CD4-positive, alpha-beta T cell treated with Interleukin-17A for 4 hours (primary cell): ENCODE data around the gene PDE4D.

Experiments
- DNase-seq: peaks from one replicate; pipeline ENCODE4 v3.0.0-alpha.2; 2020; ENCODE audit warnings: mixed read lengths

Gene PDE4D

DNA sequence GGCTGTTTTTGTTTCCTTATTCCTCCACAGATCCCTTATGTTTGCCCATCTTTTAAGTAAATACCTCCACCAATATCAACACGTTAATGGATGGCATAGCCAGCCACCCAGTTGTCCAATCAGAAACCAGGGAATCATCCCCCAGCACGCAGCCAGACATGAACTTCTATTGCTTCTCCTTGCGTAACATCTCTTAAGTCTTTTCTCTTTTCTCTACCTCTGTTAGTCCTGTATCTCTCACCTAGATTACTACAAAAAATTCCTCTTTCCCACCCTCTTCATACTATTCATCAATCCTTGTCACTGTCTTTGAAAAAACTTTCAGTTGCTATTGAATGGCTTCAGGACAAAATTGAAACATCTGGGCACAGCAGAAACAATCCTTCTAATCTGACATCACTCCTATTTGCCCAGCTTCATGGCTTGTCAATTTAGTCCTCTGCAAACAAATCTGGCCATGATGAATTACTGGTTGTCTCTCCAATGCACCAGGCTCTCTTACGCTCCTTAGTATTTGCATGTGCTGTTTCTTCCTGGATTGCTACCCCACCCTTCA, 961.4 kb downstream of the PDE4D start:
- DNase-seq: no peak

DNA sequence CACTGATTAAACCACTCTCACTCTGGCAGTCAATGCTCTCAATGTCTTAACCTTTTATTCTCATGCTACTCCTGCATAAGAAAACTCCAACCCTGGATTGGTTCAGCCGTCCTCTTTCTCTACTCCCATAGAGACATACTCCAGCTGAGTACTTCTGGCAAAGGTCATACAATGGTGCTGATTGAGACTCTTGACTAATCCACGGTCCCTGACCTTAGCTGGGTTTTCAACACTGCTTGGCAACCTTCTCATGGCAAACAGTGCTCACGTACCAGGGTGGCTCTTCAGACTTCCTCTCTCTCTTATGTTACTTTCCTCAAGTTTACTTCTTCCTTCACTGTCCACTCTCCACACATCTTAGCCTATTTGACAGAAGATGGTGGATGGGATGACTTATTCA, 963.0 kb downstream of the PDE4D start:
- no peak for DNase-seq

DNA sequence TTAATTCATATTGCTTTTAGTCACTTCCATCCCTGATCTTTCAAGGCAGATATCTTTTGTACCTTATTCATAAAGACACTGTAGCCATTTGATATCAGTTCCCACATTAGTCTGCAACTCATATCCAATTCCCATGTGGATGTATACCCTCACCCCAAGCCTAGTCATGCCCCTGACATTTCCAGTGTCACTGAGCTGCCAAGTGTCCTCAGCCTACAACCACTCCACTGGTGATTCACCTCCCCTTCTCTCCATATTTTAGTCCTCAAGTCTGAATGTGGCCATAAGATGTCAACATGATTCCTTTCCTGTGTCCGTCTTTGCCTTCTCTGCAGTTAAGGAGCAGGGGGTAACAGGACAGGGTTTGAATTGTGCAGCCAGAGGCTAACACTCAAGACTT, 963.8 kb downstream of the PDE4D start:
- no peak for DNase-seq

DNA sequence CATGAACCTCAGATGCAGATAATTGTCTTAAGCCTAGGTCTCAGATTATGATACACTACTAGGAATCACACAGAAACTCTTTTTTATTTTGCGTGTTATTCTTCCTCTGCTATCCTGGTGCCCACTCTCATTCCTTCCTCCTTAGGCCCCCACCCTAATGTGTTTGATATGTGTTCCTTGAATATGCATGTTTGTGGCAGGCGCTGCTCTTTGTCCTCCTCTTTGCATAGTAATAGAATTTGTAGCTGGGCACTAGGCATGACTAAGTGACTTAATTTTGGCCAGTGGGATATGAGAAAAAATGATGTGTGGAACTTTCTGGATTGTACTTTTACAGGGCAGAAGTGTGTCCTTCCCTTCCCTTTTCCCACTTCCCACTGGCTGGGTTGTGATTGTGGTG, 965.6 kb downstream of the PDE4D start:
- no peak for DNase-seq

DNA sequence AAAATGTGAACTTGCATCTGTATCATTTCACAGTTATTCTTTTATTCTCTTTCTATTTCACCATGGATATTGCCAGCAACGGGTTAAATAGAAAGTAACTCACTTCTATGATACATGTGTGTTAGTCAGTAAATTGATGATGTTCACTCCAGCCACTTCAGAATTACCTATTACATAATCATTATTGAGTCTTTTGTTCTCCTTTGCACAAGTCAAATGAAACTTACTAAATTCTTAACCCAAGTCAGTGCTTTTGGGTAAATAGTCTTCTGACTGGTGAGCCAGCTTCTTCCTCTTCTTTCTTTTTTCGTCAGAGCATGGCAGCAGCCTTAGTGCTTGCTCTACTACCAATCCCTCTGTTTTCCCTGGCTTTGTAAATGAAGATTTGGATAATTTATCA, 966.3 kb downstream of the PDE4D start:
- no peak for DNase-seq

DNA sequence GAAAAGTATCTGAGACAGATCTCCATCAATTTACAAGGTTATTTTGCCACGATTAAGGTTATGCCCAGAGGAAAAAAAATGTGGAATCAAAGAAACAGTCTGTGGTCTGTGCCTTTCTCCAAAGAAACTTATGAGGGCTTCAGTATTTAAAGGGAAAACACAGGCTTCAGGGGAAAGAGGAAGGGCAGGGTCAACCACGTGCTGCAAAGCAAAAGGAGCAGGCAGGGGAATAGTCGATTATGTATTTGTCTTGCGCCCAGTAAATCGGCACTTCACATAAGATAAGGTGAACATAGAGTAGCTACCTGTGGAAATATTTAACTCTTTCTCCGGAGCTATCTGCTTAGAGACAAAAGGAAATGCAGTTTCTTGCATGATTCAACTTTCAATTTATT, 967.0 kb downstream of the PDE4D start:
- no peak for DNase-seq

DNA sequence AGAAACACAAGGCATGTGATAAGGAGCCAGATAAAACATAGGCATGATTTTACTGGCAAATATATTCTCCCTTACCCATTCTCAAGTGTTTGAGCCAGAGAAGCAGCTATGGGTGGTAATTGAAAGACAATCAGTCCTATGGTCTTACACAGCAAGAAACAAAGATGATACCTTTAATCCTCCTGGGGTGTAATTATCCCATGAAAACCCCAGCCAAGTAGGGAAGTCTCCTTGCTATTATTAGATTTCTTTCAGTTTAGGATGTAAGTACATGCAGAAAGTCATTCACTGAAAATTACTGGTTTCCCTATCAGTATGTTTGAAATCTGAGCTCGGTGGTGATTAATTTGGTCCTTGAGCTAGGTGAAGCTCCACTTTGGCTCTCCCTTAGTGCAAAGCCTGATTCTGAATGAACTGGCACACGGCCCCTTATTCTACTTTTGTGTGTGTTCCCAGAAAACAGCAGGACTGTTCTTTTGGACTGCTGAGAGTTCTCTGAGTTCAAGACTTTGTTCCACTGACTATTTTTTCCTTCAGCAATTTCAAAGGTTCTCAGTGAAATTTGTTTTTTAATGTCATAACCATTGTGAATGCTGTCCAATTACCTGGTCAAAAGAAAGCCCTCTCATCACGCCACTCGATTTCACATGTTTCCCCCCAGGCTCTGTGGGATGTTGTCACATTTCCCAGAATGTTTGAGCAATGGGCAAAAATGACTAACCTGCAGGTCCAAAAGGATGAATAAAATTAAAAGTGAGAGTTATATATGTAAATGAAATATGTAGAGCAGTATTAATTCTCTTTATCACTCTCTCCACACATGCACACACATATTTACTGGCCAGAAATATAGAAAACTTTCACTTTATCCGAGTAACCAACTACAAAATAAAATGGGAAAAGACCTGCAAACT, 967.6 kb downstream of the PDE4D start:
- DNase-seq: no peak

DNA sequence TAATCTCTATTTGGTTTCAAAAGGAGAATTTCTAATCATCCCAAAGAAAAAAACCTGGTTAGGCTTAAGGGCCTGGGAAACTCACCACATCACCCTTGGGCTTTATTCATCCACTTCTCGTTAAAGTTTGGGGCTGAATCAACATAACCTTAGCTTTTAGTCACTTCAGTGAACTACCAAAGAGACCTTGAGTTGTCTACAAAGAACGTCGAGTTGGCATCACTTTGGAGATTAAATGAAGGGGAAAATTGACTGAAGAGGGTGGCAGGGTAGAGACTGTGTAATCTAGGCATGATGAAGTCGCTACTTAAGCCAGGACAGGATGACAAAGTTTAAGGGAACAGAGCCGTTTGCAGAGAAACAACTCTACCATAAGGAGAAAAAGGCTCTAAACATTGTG, 969.2 kb downstream of the PDE4D start:
- DNase-seq: no peak

DNA sequence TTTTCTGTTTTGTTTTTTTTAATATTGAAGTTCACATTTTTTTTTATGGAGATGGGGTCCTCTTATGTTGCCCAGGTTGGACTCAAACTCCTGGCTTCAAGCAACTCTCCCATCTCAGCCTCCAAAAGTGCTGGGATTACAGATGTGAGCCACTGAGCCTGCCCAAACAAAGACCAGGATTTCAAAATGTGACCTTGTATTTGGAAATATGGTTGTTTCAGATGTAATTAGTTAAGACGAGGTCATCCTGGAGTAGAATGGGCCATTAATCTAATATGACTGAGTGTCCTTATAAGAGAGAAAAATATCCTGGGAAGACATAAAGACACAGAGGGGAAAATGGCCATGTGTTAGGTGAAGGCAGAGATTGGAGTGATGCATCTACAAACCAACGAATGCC, 970.2 kb downstream of the PDE4D start:
- no peak for DNase-seq

DNA sequence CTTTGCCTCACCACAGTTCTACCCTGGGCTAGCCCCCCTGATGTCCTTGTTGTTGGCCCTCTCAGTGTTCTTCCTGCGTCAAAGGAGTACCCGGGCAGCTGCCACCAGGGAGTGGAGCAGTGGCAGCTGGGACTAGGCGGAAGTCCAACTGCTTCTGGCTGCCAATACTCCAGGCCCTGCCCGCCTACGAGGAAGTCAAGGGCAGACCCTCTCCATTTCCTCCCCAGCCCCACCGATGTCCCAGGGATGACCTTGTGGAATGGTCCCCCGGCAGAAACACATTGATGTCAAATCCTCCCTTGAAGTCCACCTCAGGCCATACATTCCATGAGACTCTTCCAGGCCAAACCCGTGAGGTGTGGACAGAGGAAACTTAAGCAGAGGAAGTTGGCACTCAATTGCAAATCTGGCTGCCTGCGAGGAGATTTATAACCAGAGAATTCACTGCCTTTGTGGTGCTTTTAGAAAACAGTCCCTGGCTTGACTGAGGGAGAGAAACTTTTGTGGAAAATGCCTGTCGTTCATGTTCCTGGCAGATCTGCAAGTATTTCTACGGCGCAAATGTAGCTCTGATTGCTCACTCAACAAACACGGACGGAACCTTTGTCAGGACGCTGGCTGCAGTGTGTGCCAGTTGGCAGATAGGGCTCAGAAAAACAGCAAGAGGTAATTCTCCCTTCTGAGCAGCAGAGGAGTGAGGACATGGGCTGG, 970.9 kb downstream of the PDE4D start:
- DNase-seq: no peak

DNA sequence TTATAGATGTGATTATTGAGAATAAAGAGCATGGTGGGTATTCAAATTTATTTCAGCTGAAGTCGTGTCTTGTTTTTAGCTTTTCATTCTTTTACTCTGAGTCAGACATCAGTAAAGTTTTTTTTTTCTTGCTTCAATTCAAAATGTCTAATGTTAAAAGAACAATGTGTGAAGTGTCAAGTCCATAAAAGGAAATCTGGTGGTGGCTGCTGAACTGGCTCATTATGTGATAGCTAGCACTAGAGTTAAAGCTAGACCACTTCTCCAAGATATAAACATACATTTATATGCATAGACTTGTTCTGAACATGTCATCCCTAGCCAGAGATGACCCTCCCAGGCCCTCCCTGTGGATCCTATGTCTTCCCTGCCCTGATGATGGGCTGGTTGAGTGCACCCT, 972.4 kb downstream of the PDE4D start:
- no peak for DNase-seq

DNA sequence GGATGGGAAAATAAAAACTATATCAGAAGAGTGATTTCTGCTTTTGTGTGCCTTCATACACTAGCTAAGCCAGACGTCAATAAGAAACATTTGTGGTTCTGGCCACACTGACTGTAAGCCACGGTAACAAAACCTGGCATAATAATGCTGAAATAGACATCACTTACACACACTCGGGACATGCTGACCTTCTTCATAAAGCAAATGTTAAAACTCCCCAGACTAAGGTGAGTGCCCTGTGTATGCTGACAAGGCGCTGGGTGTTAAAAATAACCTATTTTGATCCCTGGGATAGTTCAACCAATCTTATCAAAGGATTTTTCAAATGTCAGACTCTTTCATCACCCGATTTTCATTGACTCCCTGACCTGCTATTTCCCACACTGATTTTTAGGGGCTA, 973.7 kb downstream of the PDE4D start:
- no peak for DNase-seq
